Measurements from ENCODE around the gene RNF183. TPM values are rescaled to one million over a fixed set of nuclear protein-coding genes. Genes with fewer than 3 reads are reported as not detected.
"Not testable (repeated sequence)": the region's sequence is repeated elsewhere in the genome, so short reads cannot be mapped to it uniquely, and the experiment has no call there.

Gene RNF183
- total RNA-seq, 1 donor: not detected

DNA sequence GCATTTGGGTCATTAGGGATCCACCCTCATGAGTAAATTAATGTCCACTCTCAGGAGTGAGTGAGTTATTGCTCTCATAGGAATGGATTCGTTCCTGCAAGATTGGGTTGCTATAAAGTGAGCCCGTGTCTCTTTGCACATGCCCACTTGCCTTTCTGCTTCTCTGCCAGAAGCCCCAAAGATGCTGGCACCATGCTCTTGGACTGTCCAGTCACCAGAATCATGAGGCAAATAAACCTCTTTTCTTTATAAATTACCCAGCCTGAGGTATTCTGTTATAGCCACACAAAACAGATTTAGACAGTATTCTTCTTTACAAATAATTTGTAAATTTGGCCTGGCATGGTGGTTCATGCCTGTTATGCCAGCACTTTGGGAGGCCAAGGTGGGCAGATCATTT lies 52.4 kb downstream of the RNF183 start:
- Histone ChIP-seq H2AFZ (ENCODE audit: low read length) (no peak overlapping the region), H4K20me1 (ENCODE audit: insufficient read depth, low read length) (peaks cover 5% of the 10 kb centered on the region), H3K27me3 (ENCODE audit: insufficient read depth, low read length) (no peaks in the 10 kb centered on the region), H3K4me1 (ENCODE audit: insufficient read depth, low read length) (no peaks in the 10 kb centered on the region), H3K4me3 (ENCODE audit: insufficient read depth, low read length) (no peak overlapping the region), H3K4me2 (ENCODE audit: insufficient read depth, low read length) (no peak overlapping the region), H3K79me2 (ENCODE audit: insufficient read depth, low read length) (peaks cover 15% of the 10 kb centered on the region), H3K36me3 (ENCODE audit: insufficient read depth, low read length) (peaks cover 3% of the 10 kb centered on the region), H3K27ac (ENCODE audit: low read depth, low read length) (no peak overlapping the region), H3K9me3 (ENCODE audit: low read depth, low read length) (no peaks in the 10 kb centered on the region)
- TF ChIP-seq, protein P1, sequence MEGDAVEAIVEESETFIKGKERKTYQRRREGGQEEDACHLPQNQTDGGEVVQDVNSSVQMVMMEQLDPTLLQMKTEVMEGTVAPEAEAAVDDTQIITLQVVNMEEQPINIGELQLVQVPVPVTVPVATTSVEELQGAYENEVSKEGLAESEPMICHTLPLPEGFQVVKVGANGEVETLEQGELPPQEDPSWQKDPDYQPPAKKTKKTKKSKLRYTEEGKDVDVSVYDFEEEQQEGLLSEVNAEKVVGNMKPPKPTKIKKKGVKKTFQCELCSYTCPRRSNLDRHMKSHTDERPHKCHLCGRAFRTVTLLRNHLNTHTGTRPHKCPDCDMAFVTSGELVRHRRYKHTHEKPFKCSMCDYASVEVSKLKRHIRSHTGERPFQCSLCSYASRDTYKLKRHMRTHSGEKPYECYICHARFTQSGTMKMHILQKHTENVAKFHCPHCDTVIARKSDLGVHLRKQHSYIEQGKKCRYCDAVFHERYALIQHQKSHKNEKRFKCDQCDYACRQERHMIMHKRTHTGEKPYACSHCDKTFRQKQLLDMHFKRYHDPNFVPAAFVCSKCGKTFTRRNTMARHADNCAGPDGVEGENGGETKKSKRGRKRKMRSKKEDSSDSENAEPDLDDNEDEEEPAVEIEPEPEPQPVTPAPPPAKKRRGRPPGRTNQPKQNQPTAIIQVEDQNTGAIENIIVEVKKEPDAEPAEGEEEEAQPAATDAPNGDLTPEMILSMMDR (IDR thresholded peaks at IDR 0.05; ENCODE audit: extremely low read depth, low read depth, low read length): no peak
- no peak for DNase-seq (ENCODE audit: insufficient read length, low spot score, missing footprints)

GRCh38 chr9:113249661-113250060 lies 53.5 kb downstream of the RNF183 start:
- H3K9me3 ChIP-seq (ENCODE audit: low read depth, low read length); H3K36me3 ChIP-seq (ENCODE audit: insufficient read depth, low read length); H3K4me3 ChIP-seq (ENCODE audit: insufficient read depth, low read length); DNase-seq (ENCODE audit: insufficient read length, low spot score, missing footprints); H3K4me2 ChIP-seq (ENCODE audit: insufficient read depth, low read length); H3K27me3 ChIP-seq (ENCODE audit: insufficient read depth, low read length); H3K27ac ChIP-seq (ENCODE audit: low read depth, low read length); H2AFZ ChIP-seq (ENCODE audit: low read length); H4K20me1 ChIP-seq (ENCODE audit: insufficient read depth, low read length); H3K4me1 ChIP-seq (ENCODE audit: insufficient read depth, low read length): not testable (repeated sequence)
- H3K79me2 ChIP-seq (ENCODE audit: insufficient read depth, low read length): peaks cover 26% of the 10 kb centered on the region

DNA sequence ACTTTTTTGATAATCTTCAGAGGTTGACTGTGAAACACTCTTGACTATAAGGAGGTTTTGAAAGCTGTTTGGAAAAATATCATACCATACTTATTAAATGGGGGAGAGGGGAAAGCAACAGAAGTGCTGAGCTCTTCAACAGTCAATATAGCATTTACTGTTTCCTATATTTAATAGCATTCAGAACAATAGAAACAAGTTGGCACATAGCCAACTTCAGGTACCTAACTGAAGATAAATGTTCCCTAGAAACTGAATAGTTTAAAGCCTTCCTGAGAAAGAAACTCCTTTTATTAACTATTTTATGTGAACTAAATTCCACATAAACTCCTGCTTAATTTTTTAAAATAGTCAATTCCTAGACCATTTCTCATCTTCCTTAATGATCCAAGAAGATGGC lies 55.5 kb downstream of the RNF183 start:
- Histone ChIP-seq H3K4me1 (ENCODE audit: insufficient read depth, low read length) (no peaks in the 10 kb centered on the region), H4K20me1 (ENCODE audit: insufficient read depth, low read length) (peaks cover 3% of the 10 kb centered on the region), H2AFZ (ENCODE audit: low read length) (no peak overlapping the region), H3K4me2 (ENCODE audit: insufficient read depth, low read length) (no peak overlapping the region), H3K79me2 (ENCODE audit: insufficient read depth, low read length) (peaks cover 30% of the 10 kb centered on the region), H3K27me3 (ENCODE audit: insufficient read depth, low read length) (no peaks in the 10 kb centered on the region), H3K4me3 (ENCODE audit: insufficient read depth, low read length) (no peak overlapping the region), H3K36me3 (ENCODE audit: insufficient read depth, low read length) (no peaks in the 10 kb centered on the region), H3K27ac (ENCODE audit: low read depth, low read length) (no peak overlapping the region), H3K9me3 (ENCODE audit: low read depth, low read length) (no peaks in the 10 kb centered on the region)
- TF ChIP-seq, protein P1 (IDR thresholded peaks at IDR 0.05; ENCODE audit: extremely low read depth, low read depth, low read length): no peak
- no peak for DNase-seq (ENCODE audit: insufficient read length, low spot score, missing footprints)

Other genes with a start within 250 kb of the RNF183 start
- gene ZFP37, start 246.7 kb downstream of the RNF183 start, total RNA-seq: 3.2 and 3.3 TPM in 2 replicates
- gene SLC31A2, start 152.4 kb downstream of the RNF183 start, total RNA-seq: 23.0 and 24.6 TPM in 2 replicates
- gene FKBP15, start 82.1 kb downstream of the RNF183 start, total RNA-seq: 29.8 and 31.8 TPM in 2 replicates
- 45.2 and 53.0 TPM in 2 replicates for gene SLC31A1, start 81.8 kb downstream of the RNF183 start, total RNA-seq
- 20.9 and 27.9 TPM in 2 replicates for gene CDC26, start 27.8 kb downstream of the RNF183 start, total RNA-seq
- gene PRPF4, start 27.7 kb downstream of the RNF183 start, total RNA-seq: 18.1 and 21.8 TPM in 2 replicates
- 1.4 and 2.4 TPM in 2 replicates for gene WDR31, start 36.9 kb upstream of the RNF183 start, total RNA-seq
- not detected in 2 replicates for gene BSPRY, start 46.2 kb upstream of the RNF183 start, total RNA-seq
- gene HDHD3, start 73.6 kb upstream of the RNF183 start, total RNA-seq: 7.2 and 15.6 TPM in 2 replicates
- gene ALAD, start 97.9 kb upstream of the RNF183 start, total RNA-seq: 23.9 and 26.8 TPM in 2 replicates
- 30.8 and 34.5 TPM in 2 replicates for gene POLE3, start 107.3 kb upstream of the RNF183 start, total RNA-seq
- gene C9orf43, start 107.4 kb upstream of the RNF183 start, total RNA-seq: 0.36 and 0.88 TPM in 2 replicates
- gene RGS3, start 160.4 kb upstream of the RNF183 start, total RNA-seq: 77.4 and 99.3 TPM in 2 replicates

Measured in osteoblast (primary cell).